Measurements from ENCODE around the gene UXT. TPM values are rescaled to one million over a fixed set of nuclear protein-coding genes. Genes with fewer than 3 reads are reported as not detected.

Gene UXT
- total RNA-seq, 4 donors from 2014 or later, result 89.3 to 141 (median 116) TPM

- 0 to 4% methylated on average over 5 of the region's 13 CpGs for WGBS, 2 donors
- Histone ChIP-seq H3K4me3 (replicated peaks in 1 of 3) (peak overlapping the region; percentile 26 to 53 (median 49)), H3K4me1 (no peaks in the 10 kb centered on the region), H3K27me3 (no peaks in the 10 kb centered on the region), H3K27ac (peak overlapping the region; percentile 72 to 87 (median 82)), H3K36me3 (peaks cover 7 to 9% of the 10 kb centered on the region in 2 donors), H3K9me3 (no peaks in the 10 kb centered on the region)
- intact Hi-C loops (cut with DNase I), result no loop called here
- TF ChIP-seq POLR2A (IDR thresholded peaks at IDR 0.05), result no peak
- TF ChIP-seq, protein P1, sequence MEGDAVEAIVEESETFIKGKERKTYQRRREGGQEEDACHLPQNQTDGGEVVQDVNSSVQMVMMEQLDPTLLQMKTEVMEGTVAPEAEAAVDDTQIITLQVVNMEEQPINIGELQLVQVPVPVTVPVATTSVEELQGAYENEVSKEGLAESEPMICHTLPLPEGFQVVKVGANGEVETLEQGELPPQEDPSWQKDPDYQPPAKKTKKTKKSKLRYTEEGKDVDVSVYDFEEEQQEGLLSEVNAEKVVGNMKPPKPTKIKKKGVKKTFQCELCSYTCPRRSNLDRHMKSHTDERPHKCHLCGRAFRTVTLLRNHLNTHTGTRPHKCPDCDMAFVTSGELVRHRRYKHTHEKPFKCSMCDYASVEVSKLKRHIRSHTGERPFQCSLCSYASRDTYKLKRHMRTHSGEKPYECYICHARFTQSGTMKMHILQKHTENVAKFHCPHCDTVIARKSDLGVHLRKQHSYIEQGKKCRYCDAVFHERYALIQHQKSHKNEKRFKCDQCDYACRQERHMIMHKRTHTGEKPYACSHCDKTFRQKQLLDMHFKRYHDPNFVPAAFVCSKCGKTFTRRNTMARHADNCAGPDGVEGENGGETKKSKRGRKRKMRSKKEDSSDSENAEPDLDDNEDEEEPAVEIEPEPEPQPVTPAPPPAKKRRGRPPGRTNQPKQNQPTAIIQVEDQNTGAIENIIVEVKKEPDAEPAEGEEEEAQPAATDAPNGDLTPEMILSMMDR (IDR thresholded peaks at IDR 0.05), result no peak
- DNase-seq, result no peak
Observed at GRCh38 chrX:47658301-47658683, 688 bp downstream of the UXT start.

- no peaks in the 10 kb centered on the region for H3K36me3 ChIP-seq
- H3K4me3 ChIP-seq (replicated peaks in 1 of 3), result peak overlapping the region in 2 of 3 donors; percentile 22 to 27
- H3K4me1 ChIP-seq, result peaks cover 0 to 3% of the 10 kb centered on the region in 2 donors
- TF ChIP-seq, protein P1 (IDR thresholded peaks at IDR 0.05), result no peak
- peak in 1 of 2 donors; percentile 1 for TF ChIP-seq POLR2A (IDR thresholded peaks at IDR 0.05)
- no peak for DNase-seq
- no peaks in the 10 kb centered on the region for H3K27me3 ChIP-seq
- H3K27ac ChIP-seq, result peak overlapping the region; percentile 36 to 67 (median 65)
- no peaks in the 10 kb centered on the region for H3K9me3 ChIP-seq
- intact Hi-C loops (cut with DNase I), result no loop called here
- 25 to 31% methylated on average over 7 to 12 of the region's 19 CpGs for WGBS, 2 donors
Observed at GRCh38 chrX:47651043-47651905, 7.7 kb downstream of the UXT start.

- Histone ChIP-seq H3K27ac (peak within 1 kb of the TSS; percentile 55 to 75 (median 71)), H3K36me3 (no peaks in the 10 kb centered on the region), H3K4me3 (replicated peaks in 1 of 3) (peak within 1 kb of the TSS in 2 of 3 donors; percentile 38 to 51), H3K4me1 (peaks cover 0 to 3% of the 10 kb centered on the region in 2 donors), H3K9me3 (no peaks in the 10 kb centered on the region), H3K27me3 (no peaks in the 10 kb centered on the region)
- WGBS, 2 donors, result 0% methylated on average over 2 to 5 of the region's 65 CpGs
- intact Hi-C loops (cut with DNase I), result no loop called here
- peak; percentile 96 to 97 for DNase-seq
- TF ChIP-seq, protein P1 (IDR thresholded peaks at IDR 0.05), result no peak
- TF ChIP-seq POLR2A (IDR thresholded peaks at IDR 0.05), result peak in 1 of 2 donors; percentile 62
Observed at GRCh38 chrX:47650164-47651042, 8.6 kb downstream of the UXT start, which contains the start of gene ELK1. Gene ELK1 (minus strand): TSS chrX:47650563. CDS start chrX:47641441, 9,122 bp downstream.

DNA sequence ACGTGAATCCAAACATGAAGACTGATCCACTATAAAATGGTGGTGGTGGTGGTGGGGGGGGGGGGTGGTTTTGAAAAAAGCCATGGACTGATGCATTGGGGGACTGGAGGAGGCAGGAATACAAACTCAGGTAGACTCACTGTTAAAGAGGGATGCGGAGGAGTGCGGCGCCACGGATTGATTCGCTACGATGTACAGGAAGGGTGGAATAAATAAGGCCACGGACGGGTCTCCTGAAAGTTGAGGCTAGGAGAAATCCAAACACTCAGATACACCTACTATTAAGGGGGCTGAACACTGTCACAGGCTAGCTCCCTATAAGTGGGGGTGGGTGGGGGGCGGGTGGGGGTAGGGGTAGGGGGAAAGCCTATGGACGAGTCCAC, 9.2 kb downstream of the UXT start:
- Histone ChIP-seq H3K4me1 (peaks cover 0 to 3% of the 10 kb centered on the region in 2 donors), H3K27ac (peak overlapping the region in 2 of 3 donors; percentile 71 to 75), H3K4me3 (replicated peaks in 1 of 3) (peak overlapping the region in 1 of 3 donors; percentile 38), H3K9me3 (no peaks in the 10 kb centered on the region), H3K36me3 (no peaks in the 10 kb centered on the region), H3K27me3 (no peaks in the 10 kb centered on the region)
- intact Hi-C loops (cut with DNase I), result no loop called here
- no peak for DNase-seq
- 2% methylated on average over 9 to 10 of the region's 11 CpGs for WGBS, 2 donors
- TF ChIP-seq, protein P1 (IDR thresholded peaks at IDR 0.05), result no peak
- TF ChIP-seq POLR2A (IDR thresholded peaks at IDR 0.05), result no peak
